GM23248 (cell line): Measurements from ENCODE around the gene NKAIN4. TPM values are rescaled to one million over a fixed set of nuclear protein-coding genes. Genes with fewer than 3 reads are reported as not detected.

Experiments used
- DNase-seq: peaks from one replicate; pipeline ENCODE4 v3.0.0-alpha.2; 2015
- H2AFZ ChIP-seq: fragments of 200-600 bp; sonication (generic); 2 replicates; pipeline ENCODE4 v1.6.1; 2016; ENCODE audit warnings: antibody characterized with exemption
- H3F3A ChIP-seq: fragments of 200-600 bp; sonication (generic); 2 replicates; pipeline ENCODE4 v1.6.1; 2016; ENCODE audit warnings: mild to moderate bottlenecking, antibody characterized with exemption, mixed run types; ENCODE audit not compliant: insufficient read depth
- H3K27ac ChIP-seq: fragments of 200-600 bp; sonication (generic); 2 replicates; pipeline ENCODE4 v1.5.1; 2016; ENCODE audit warnings: mild to moderate bottlenecking
- H3K27me3 ChIP-seq: fragments of 200-600 bp; sonication (generic); replicated peaks from 2 replicates; pipeline ENCODE4 v1.6.1; 2016; ENCODE audit warnings: mild to moderate bottlenecking; ENCODE audit not compliant: insufficient read depth
- H3K36me3 ChIP-seq: fragments of 200-600 bp; sonication (generic); 2 replicates; pipeline ENCODE4 v1.6.1; 2016; ENCODE audit warnings: low read depth, mild to moderate bottlenecking
- H3K4me1 ChIP-seq: fragments of 200-600 bp; sonication (generic); 2 replicates; pipeline ENCODE4 v1.6.1; 2016; ENCODE audit warnings: mild to moderate bottlenecking; ENCODE audit not compliant: insufficient read depth
- H3K4me2 ChIP-seq: fragments of 200-600 bp; sonication (generic); one replicate; pipeline ENCODE4 v1.6.1; 2016; ENCODE audit warnings: mild to moderate bottlenecking; ENCODE audit not compliant: unreplicated experiment
- H3K4me3 ChIP-seq: fragments of 200-600 bp; sonication (generic); 2 replicates; pipeline ENCODE4 v1.5.1; 2016; ENCODE audit warnings: mild to moderate bottlenecking
- H3K79me2 ChIP-seq: fragments of 200-600 bp; sonication (generic); 2 replicates; pipeline ENCODE4 v1.6.1; 2016; ENCODE audit warnings: mild to moderate bottlenecking; ENCODE audit not compliant: insufficient read depth
- H3K9ac ChIP-seq: fragments of 200-600 bp; sonication (generic); 2 replicates; pipeline ENCODE4 v1.6.1; 2016; ENCODE audit warnings: mild to moderate bottlenecking
- H3K9me2 ChIP-seq: fragments of 200-600 bp; sonication (generic); 2 replicates; pipeline ENCODE4 v1.6.1; 2016; ENCODE audit warnings: mixed run types, mild to moderate bottlenecking, moderate library complexity; ENCODE audit not compliant: insufficient read depth
- H3K9me3 ChIP-seq: fragments of 200-600 bp; sonication (generic); one replicate; pipeline ENCODE4 v1.6.1; 2017; ENCODE audit warnings: low read depth
- H4K20me1 ChIP-seq: fragments of 200-600 bp; sonication (generic); 2 replicates; pipeline ENCODE4 v1.6.0; 2016; ENCODE audit not compliant: insufficient read depth
- EZH2 ChIP-seq: fragments of 200-600 bp; sonication (generic); IDR thresholded peaks from 2 replicates; pipeline ENCODE4 v1.6.1; 2018; ENCODE audit warnings: antibody characterized with exemption, mild to moderate bottlenecking; ENCODE audit not compliant: insufficient read depth, poor library complexity, severe bottlenecking
- EZH2phosphoT487 ChIP-seq: fragments of 200-600 bp; sonication (generic); IDR thresholded peaks from 2 replicates; pipeline ENCODE4 v1.6.1; 2018; ENCODE audit warnings: antibody characterized with exemption, moderate library complexity, mild to moderate bottlenecking, low read depth; ENCODE audit not compliant: insufficient read depth
- WGBS, 2 experiments: methylation state at CpG; one replicate each; pipeline ENCODE4 v1.1.6; 2015 to 2017; ENCODE audit warnings: low lambda C conversion rate in 2 of 2, low coverage in 1 of 2; ENCODE audit errors: missing lambda C conversion rate in 2 of 2; 5-methylcytosine and 5-hydroxymethylcytosine counted together
- in situ Hi-C: fragments of 300-500 bp; cut with MboI; formaldehyde crosslinking; loops from 2 replicates; pipeline ENCODE4 v1.15.0; 2020
- polyA plus RNA-seq: library from polyadenylated mRNA; unstranded; fragments of >200 nt; fragmentation: Nextera tagmentation; extraction: Ambion mirVana; gene quantifications from 2 replicates; pipeline ENCODE4 v1.2.1, GENCODE V29; 2016
- total RNA-seq: library from RNA; depleted of rRNA; stranded (reverse); fragments of >200 nt; shearing (Covaris generic); gene quantifications from 2 replicates; pipeline ENCODE4 v1.2.3, GENCODE V29; 2014

The NKAIN4 gene
- total and polyA plus RNA-seq, 2 experiments from 2014 or later = not detected

GRCh38 chr20:63280929-63281545 is 26.8 kb upstream of the NKAIN4 start:
- peaks cover 57% of the 10 kb centered on the region for H3K79me2 ChIP-seq
- H3K9me2 ChIP-seq = no peaks in the 10 kb centered on the region
- H3K27ac ChIP-seq = no peak overlapping the region
- no peak for TF ChIP-seq EZH2phosphoT487
- TF ChIP-seq EZH2 = no peak
- H3K9me3 ChIP-seq = no peaks in the 10 kb centered on the region
- in situ Hi-C loops = no loop called here
- H3K4me1 ChIP-seq = no peaks in the 10 kb centered on the region
- peaks cover 28% of the 10 kb centered on the region; the same call in 1 of the 2 replicates for H3K36me3 ChIP-seq
- DNase-seq = peak; percentile 52
- H3K27me3 ChIP-seq = no peaks in the 10 kb centered on the region
- no peak overlapping the region for H3K4me3 ChIP-seq
- no peak overlapping the region for H3K4me2 ChIP-seq
- no peak overlapping the region for H2AFZ ChIP-seq
- 65 to 69% methylated on average over 12 to 19 of the region's 19 CpGs for WGBS, 2 experiments
- H4K20me1 ChIP-seq = no peaks in the 10 kb centered on the region
- no peak overlapping the region for H3K9ac ChIP-seq
- no peaks in the 10 kb centered on the region for H3F3A ChIP-seq

- Histone ChIP-seq H3K79me2 (peaks cover 64% of the 10 kb centered on the region), H3F3A (no peaks in the 10 kb centered on the region), H3K9me2 (no peaks in the 10 kb centered on the region), H2AFZ (no peak overlapping the region), H3K36me3 (peaks cover 28% of the 10 kb centered on the region; the same call in 1 of the 2 replicates), H3K4me2 (no peak overlapping the region), H3K9ac (no peak overlapping the region), H3K27ac (no peak overlapping the region), H3K4me3 (no peak overlapping the region), H4K20me1 (no peaks in the 10 kb centered on the region; the same call in 1 of the 2 replicates), H3K4me1 (no peaks in the 10 kb centered on the region), H3K9me3 (no peaks in the 10 kb centered on the region), H3K27me3 (no peaks in the 10 kb centered on the region)
- in situ Hi-C loops = no loop called here
- TF ChIP-seq EZH2 (no peak), EZH2phosphoT487 (no peak)
- DNase-seq = no peak
- 87 to 88% methylated on average over 6 of the region's 6 CpGs for WGBS, 2 experiments
These were observed 26.1 kb upstream of the NKAIN4 start for GRCh38 chr20:63280371-63280770.

- Histone ChIP-seq H3K27me3 (no peaks in the 10 kb centered on the region), H3K9me3 (no peaks in the 10 kb centered on the region), H3K79me2 (peaks cover 68% of the 10 kb centered on the region), H3K4me1 (peaks cover under 1% of the 10 kb centered on the region; the same call in 1 of the 2 replicates), H3K27ac (no peak overlapping the region), H3K9me2 (no peaks in the 10 kb centered on the region), H3K4me2 (no peak overlapping the region), H3K9ac (no peak overlapping the region), H3F3A (no peaks in the 10 kb centered on the region), H4K20me1 (no peaks in the 10 kb centered on the region; the same call in 1 of the 2 replicates), H3K4me3 (no peak overlapping the region), H3K36me3 (peaks cover 28% of the 10 kb centered on the region; the same call in 1 of the 2 replicates), H2AFZ (no peak overlapping the region)
- TF ChIP-seq EZH2phosphoT487 = no peak
- TF ChIP-seq EZH2 = no peak
- no peak for DNase-seq
- in situ Hi-C loops = no loop called here
- 89 to 92% methylated on average over 15 of the region's 15 CpGs for WGBS, 2 experiments
These were observed 25.7 kb upstream of the NKAIN4 start for GRCh38 chr20:63279931-63280330.

- Histone ChIP-seq H3K9me2 (no peaks in the 10 kb centered on the region), H3F3A (no peaks in the 10 kb centered on the region), H3K79me2 (peaks cover 81% of the 10 kb centered on the region), H3K36me3 (peaks cover 28% of the 10 kb centered on the region; the same call in 1 of the 2 replicates), H3K9ac (no peak overlapping the region), H4K20me1 (no peaks in the 10 kb centered on the region; the same call in 1 of the 2 replicates), H3K27me3 (no peaks in the 10 kb centered on the region), H3K4me1 (peaks cover 8% of the 10 kb centered on the region; the same call in 1 of the 2 replicates), H3K9me3 (no peaks in the 10 kb centered on the region), H2AFZ (no peak overlapping the region), H3K4me3 (no peak overlapping the region), H3K27ac (no peak overlapping the region), H3K4me2 (no peak overlapping the region)
- in situ Hi-C loops = no loop called here
- WGBS, 2 experiments = 80 to 86% methylated on average over 16 to 17 of the region's 17 CpGs
- no peak for TF ChIP-seq EZH2
- no peak for TF ChIP-seq EZH2phosphoT487
- no peak for DNase-seq
These were observed 24.4 kb upstream of the NKAIN4 start for GRCh38 chr20:63278661-63279060.
